NCI-H345 treated with DMSO at 0.1 percent for 48 hours (cell line): Measurements from ENCODE around the gene TMOD1.
"Not testable (repeated sequence)": the region's sequence is repeated elsewhere in the genome, so short reads cannot be mapped to it uniquely, and the experiment has no call there.

Experiments
- DNase-seq: peaks from one replicate; lab custom pipeline; 2025; ENCODE audit not compliant: unreplicated experiment; lab: John Stamatoyannopoulos, UW

TMOD1 gene

DNA sequence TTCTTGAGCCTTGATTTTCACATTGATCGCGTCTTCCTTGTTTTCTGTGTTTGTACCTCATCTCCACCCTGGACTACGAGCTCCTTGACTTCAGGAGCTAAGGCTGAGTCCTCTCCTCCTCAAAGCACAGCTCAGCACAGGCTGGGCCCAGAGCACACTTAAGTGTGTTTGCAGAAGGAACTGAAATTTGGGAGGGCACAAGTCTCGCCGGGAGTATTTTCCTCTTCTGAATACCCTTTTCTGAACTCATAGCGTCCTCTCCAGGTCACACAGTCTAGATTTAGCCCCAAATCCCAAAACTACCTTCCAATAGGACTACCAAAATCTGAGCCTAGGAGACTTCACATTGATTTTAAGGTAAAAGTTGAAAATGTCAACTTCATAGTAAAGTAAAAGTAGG is 90.1 kb downstream of the TMOD1 start:
- DNase-seq = no peak

- no peak for DNase-seq
Observed at GRCh38 chr9:97592126-97592525, 90.7 kb downstream of the TMOD1 start.

DNA sequence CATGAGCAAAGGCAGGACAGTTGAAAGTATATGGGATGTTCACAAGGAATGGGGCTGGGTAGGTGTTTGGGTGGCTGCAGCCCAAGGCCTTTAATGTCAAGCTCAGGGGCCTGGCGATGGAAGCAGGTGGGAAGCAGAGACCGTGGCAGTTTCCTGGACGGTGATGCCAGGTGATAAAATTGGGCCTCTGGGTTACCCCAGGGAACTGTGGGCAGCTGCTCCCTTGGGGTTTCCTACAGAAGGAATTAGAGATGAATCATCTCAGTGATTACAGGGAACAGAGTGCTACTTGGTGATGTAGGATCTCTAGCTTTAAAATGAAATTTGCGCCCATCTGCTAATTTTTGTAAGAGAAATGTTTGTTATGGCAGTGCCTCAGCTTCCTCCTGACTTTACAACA is 92.5 kb downstream of the TMOD1 start:
- no peak for DNase-seq

- DNase-seq = peak; percentile 33
Observed at GRCh38 chr9:97594381-97594921, 93.0 kb downstream of the TMOD1 start.

DNA sequence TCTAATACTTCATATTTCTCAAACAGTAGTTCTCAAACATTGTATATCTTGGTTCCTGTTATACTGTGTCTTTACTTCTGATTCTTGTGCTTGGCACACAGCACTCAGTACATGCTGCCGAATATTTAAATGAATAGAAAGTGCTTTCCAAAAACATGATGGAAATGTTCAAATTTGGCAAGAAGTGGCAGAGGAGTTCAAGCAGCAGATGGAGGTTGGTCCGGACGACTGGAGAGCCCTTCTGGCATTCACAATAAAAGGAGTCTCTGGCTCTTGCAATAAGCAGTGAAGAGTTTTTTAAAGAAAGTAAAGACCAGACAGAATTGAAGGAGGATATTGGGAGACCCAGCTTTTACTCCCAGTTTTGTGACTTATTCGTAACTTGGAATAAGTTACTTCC is 95.4 kb downstream of the TMOD1 start:
- DNase-seq = no peak

DNA sequence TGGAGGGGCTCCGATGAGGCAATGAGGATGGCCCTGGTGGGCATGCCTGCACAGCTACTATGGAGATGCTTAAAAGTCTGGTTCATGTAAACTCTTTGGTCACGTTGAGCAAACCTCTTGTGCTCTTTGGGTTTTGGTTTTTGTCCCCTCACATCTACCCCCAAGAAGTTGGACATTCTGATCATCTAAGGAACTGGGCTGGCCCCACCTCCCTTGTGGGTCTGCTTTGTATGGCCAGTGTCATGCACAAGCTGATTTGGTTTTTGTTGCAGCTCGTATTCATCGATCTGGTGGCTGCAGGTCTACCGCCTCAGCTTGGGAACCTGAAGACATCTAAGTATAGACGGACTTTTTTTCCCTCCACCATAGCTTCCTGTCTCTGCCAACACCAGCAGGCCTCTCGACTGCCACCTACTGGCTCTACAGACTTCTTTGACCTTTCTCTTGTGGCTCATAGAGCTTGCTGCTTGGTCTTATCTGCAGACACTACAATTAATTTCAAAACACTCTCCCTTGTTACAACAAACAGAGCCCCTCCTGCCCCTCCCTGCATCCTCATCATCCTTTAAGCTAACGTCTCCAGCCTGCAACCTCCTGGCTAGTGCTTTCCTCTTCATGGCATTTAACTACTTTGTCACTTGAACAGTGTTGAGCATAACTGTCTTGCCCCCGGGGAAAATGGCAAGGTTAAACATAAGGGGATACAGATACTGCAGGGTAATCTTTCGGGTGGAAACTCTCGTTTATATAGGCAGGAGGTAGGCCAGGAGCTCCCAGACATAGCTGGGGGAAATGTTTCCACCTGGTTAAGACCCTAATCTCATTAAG is 97.2 kb downstream of the TMOD1 start:
- peak; percentile 44 for DNase-seq

- no peak for DNase-seq
Observed at GRCh38 chr9:97599314-97599846, 97.9 kb downstream of the TMOD1 start.

GRCh38 chr9:97600531-97601227 is 99.2 kb downstream of the TMOD1 start:
- DNase-seq = no peak

DNA sequence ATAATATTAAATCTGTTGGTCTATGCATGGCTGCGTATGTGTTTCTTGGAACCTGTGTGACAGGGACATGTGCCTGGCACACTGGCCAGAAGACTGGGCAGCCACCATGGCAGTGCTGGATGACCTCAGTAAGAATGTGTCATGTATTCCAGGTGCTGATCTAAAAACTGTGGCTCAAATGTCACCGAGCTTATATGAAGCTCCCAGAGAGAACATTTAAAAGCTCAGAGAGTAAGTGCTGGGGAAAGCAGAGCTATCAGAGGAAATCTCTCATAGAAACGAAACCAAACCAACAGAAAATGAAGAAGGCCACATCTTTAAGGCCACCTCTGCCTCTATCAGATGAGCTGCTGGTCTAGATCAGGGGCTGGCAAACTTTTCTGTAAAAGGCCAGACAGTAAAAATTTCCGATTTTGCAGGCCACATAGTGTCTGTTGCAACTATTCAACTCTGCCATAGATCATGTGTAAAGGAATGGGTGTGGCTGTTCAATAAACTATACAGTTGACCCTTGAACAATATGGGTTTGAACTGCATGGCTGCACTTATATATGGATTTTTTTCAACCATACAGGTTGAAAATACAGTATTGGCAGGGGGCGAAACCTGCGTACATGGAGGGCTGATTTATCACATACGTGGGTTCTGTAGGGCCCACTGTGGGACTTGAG is 99.9 kb downstream of the TMOD1 start:
- DNase-seq = no peak

DNA sequence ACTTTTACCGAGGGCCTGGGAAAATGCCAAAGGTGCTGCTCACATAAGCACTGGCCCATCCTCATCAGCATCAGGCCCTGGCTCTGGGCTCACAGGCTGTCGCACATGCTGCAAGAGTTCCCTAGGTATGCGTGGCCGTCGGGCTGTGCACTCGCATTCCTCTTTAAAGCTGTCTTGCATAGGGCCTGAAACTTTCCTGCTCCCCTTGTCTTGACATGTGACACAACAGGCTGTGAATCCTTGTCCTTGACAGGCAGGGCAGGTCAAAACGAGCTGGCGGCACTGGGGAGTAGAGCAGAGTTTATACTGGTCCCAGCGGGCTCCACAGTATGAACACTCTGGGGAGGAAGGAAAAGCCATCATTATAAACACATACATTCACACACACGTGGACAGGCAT is 101.0 kb downstream of the TMOD1 start:
- DNase-seq = no peak

GRCh38 chr9:97604901-97605645 is 103.6 kb downstream of the TMOD1 start:
- no peak for DNase-seq

- peak; percentile 21 for DNase-seq
Observed at GRCh38 chr9:97615439-97616072, 114.1 kb downstream of the TMOD1 start.

- DNase-seq = no peak
Observed at GRCh38 chr9:97617939-97618416, 116.5 kb downstream of the TMOD1 start.

- not testable (repeated sequence) for DNase-seq
Observed at GRCh38 chr9:97620063-97620462, 118.6 kb downstream of the TMOD1 start.

- DNase-seq = not testable (repeated sequence)
Observed at GRCh38 chr9:97622483-97622882, 121.0 kb downstream of the TMOD1 start.

DNA sequence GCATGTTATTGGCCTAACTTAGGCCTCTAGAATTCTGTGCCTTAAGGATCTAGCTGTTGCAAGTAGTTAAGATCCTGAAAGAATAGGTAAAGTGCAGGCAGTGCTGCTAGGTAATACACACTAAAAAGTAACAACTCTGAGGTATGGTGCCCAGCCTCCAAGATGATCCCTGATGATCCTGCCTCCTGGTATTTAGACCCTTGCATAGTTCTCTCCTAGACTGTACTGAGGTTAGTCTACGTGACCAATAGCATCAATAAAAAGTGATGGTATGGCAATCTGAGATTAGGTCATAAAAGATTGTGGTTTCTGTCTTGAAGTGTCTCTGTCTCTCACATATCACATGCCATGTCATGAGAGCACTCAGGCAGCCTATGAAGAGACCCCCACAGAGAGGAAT is 122.5 kb downstream of the TMOD1 start:
- DNase-seq = no peak

- DNase-seq = no peak
Observed at GRCh38 chr9:97625620-97626019, 124.2 kb downstream of the TMOD1 start.

GRCh38 chr9:97627624-97628023 is 126.2 kb downstream of the TMOD1 start:
- no peak for DNase-seq

DNA sequence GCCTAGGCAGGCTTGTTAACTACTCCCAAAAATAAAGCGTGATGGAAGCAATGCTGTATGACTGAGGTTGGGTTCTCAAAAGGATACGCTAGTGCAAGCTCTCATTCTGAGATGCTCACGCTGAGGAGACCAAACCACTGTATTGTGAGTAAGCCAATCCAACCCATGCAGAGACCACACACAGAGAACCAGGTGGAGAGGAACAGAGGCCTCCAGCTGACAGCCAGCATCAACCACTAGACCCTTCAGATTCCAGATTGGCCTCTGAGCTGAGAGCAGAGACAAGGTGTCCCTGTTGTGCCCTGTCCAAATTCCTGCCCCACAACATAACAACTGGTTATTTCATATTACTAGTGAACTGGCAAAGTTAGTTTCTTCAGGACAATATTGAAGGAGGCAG is 127.2 kb downstream of the TMOD1 start:
- DNase-seq = peak; percentile 20

- no peak for DNase-seq
Observed at GRCh38 chr9:97629156-97629555, 127.7 kb downstream of the TMOD1 start.
